IPS-15b (cell line): ENCODE data around the gene PMVK.
A peak's percentile ranks its signal among the peaks of the same experiment; 100 is the strongest.
"Not testable (repeated sequence)": the region's sequence is repeated elsewhere in the genome, so short reads cannot be mapped to it uniquely, and the experiment has no call there.

Experiments
- H3K27me3 ChIP-seq: one replicate; pipeline ENCODE4 v1.6.1; 2013; ENCODE audit warnings: low read length; ENCODE audit not compliant: control insufficient read depth, insufficient read depth
- H3K36me3 ChIP-seq: one replicate; pipeline ENCODE4 v1.6.1; 2013; ENCODE audit warnings: low read length; ENCODE audit not compliant: control insufficient read depth, insufficient read depth
- H3K4me1 ChIP-seq: one replicate; pipeline ENCODE4 v1.6.1; 2013; ENCODE audit warnings: mild to moderate bottlenecking, low read length; ENCODE audit not compliant: control insufficient read depth, insufficient read depth
- H3K4me3 ChIP-seq: one replicate; pipeline ENCODE4 v1.5.1; 2013; ENCODE audit warnings: low read depth, low read length
- H3K9ac ChIP-seq: one replicate; pipeline ENCODE4 v1.6.1; 2013; ENCODE audit warnings: low read depth, mild to moderate bottlenecking, low read length
- H3K9me3 ChIP-seq: one replicate; pipeline ENCODE4 v1.6.1; 2013; ENCODE audit warnings: mild to moderate bottlenecking, low read length; ENCODE audit not compliant: control insufficient read depth, insufficient read depth

The PMVK gene

DNA sequence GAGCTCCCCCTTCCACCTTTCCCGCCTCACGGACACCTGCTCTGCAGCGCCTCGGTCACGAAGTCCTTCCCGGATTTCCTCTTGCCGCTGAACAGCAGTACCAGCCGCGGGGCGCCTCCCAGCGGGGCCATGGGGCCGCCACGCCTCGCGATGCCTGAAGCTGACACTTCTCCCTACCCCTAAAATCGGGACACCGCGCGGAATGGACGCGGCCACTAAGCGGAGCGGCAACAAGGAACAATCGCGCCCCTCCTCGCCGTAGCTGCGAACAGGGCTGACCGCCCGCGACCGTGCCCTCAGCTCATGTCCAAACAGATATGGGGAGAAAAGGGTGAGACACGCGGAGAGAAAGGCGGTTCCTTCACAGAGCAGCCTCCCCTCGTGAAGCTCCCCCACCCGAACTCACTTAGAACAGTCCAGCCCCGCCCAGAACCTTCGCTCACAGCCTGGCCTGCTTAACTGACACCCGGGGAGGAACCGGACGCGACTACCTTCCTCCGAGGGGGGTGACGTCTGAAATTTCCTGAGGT lies at the start of gene PMVK:
PMVK (minus strand) TSS at position 165 of the 530 bp plus-strand sequence; CDS start at position 131, 34 bp downstream.
- Histone ChIP-seq H3K9ac (peak within 1 kb of the TSS; percentile 96), H3K9me3 (no peaks in the 10 kb centered on the region), H3K27me3 (no peaks in the 10 kb centered on the region), H3K36me3 (peaks cover 3% of the 10 kb centered on the region), H3K4me3 (peak within 1 kb of the TSS; percentile 79), H3K4me1 (peaks cover 10% of the 10 kb centered on the region)

DNA sequence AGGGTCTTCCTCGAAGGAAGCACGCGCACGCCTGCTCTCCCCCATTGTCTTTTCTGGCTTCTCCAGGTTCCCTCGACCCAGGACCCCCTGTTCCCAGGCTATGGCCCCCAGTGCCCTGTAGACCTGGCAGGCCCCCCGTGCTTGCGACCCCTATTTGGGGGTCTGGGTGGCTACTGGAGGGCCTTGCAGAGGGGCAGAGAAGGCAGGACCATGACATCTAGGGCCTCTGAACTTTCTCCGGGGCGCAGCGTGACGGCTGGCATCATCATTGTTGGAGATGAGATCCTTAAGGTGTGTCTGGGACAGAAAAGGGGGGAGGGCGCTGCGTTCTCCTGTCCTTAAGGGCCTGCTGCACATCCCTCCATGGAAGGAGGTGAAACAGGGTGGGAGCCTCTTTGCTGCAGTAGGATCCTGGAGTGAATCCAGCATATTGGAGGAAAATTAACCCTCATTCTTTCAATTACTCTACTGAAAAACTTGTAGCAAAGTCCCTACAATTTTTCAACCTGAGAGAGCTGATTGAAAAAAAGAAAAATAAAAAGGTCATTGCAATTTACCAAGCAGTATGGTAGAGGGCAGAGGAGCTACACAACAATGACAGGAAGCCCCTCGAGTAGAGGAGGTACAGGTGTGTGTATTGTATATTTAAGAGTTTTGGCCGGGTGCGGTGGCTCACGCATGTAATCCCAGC lies 47.4 kb upstream of the PMVK start:
- Histone ChIP-seq H3K36me3 (peaks cover 31% of the 10 kb centered on the region), H3K4me3 (peak overlapping the region; percentile 93), H3K27me3 (no peaks in the 10 kb centered on the region), H3K4me1 (peaks cover 3% of the 10 kb centered on the region), H3K9me3 (no peaks in the 10 kb centered on the region), H3K9ac (peak overlapping the region; percentile 91)

DNA sequence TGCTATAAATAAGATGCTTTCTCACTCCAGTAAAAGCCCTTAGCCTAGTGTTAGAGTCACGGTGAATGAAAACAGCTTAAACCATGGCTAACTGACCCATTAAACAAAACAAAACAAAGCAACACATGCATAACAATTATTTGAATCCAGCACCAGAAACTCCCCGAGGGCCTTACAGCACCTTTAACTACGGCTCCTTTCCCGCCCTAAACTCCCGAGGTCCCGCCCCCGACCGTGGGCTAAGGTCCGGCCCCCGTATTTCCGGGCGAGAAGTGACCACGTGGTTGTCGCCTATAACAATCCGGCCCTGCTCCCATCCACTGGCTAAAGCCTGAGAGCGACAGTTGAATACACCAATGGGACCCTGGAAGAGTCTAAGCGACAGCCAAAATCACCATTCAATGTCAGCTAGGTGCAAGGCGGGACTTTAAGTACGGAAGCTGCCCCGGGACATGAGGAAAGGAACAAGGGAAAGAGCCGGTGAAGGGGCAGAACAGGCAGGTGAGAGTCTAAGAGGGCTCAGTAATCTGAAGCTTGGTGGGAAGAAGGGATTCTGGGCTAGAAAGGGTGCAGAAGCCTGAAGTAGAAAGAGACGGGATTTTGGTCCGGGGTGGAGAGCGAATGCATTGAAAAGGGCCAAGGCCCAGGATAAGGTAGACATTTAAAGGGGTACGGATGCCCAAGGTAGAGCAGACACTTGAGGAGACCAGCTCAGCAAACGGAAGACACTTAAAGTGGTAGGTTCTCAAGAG lies 46.6 kb upstream of the PMVK start, which contains the start of gene FLAD1:
FLAD1 (plus strand) TSS at position 448 of the 752 bp plus-strand sequence. CDS start 351 bp downstream, outside the sequence.
- Histone ChIP-seq H3K4me1 (peaks cover 3% of the 10 kb centered on the region), H3K9me3 (no peaks in the 10 kb centered on the region), H3K27me3 (no peaks in the 10 kb centered on the region), H3K4me3 (peak within 1 kb of the TSS; percentile 93), H3K9ac (peak within 1 kb of the TSS; percentile 91), H3K36me3 (peaks cover 25% of the 10 kb centered on the region)

DNA sequence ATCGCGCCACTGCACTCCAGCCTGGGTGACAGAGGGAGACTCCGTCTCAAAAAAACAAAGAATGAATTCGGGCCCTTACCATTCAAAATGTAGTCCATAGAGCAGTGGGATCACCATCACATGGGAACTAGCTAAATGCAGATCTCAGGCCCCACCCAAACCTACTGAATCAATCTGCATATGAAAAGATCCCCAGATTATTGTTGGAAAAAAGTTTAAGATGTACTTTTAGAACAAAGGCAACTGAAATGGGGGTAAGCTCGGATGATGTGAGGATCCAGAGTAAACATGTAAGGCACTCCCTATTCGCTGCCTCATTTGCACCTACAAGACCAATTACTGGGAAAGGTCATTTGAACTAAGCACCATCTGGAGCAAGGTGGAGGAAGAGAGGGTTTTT lies 45.8 kb upstream of the PMVK start:
- Histone ChIP-seq H3K9me3 (no peaks in the 10 kb centered on the region), H3K4me1 (peaks cover 3% of the 10 kb centered on the region), H3K36me3 (peaks cover 21% of the 10 kb centered on the region), H3K9ac (peak overlapping the region; percentile 58), H3K27me3 (no peaks in the 10 kb centered on the region), H3K4me3 (peak overlapping the region; percentile 57)

DNA sequence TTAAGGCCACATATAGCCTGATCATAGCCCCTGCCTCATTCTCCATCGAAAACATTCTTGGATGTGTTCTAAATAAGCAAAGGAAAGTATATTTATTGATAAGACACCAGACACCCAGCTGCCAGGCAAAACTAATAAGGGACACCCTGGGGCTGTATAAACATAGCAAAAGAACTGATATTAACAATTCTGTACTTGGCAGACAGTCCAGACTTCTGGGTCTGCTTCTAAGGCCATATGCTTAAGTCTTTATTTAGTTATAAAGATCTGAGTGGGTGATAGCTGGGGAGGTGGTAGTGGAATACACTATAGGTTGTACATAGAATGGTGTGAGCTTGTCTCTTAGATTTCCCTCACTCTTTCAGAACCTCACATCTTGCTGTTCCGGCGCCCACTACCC lies 41.8 kb upstream of the PMVK start:
- H3K9me3 ChIP-seq, result no peaks in the 10 kb centered on the region
- peaks cover 9% of the 10 kb centered on the region for H3K4me1 ChIP-seq
- no peak overlapping the region for H3K4me3 ChIP-seq
- H3K36me3 ChIP-seq, result peaks cover 15% of the 10 kb centered on the region
- no peaks in the 10 kb centered on the region for H3K27me3 ChIP-seq
- H3K9ac ChIP-seq, result no peak overlapping the region

DNA sequence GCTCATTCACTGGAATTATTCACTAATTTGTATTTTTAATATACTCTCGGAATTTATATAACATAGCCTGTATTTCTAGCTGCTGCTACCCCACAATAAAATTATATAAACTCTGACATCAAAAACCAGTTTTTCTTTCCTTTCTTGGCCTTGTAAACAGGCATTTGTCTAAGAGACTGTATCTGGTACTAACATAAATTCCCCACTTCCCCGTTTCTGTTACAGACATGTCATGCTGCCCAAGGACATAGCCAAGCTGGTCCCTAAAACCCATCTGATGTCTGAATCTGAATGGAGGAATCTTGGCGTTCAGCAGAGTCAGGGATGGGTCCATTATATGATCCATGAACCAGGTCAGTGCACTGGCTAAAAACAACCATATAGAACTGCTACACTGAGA lies 41.2 kb upstream of the PMVK start:
- not testable (repeated sequence) for H3K4me3 ChIP-seq, H3K9me3 ChIP-seq, H3K27me3 ChIP-seq, H3K9ac ChIP-seq, H3K4me1 ChIP-seq
- peaks cover 15% of the 10 kb centered on the region for H3K36me3 ChIP-seq

DNA sequence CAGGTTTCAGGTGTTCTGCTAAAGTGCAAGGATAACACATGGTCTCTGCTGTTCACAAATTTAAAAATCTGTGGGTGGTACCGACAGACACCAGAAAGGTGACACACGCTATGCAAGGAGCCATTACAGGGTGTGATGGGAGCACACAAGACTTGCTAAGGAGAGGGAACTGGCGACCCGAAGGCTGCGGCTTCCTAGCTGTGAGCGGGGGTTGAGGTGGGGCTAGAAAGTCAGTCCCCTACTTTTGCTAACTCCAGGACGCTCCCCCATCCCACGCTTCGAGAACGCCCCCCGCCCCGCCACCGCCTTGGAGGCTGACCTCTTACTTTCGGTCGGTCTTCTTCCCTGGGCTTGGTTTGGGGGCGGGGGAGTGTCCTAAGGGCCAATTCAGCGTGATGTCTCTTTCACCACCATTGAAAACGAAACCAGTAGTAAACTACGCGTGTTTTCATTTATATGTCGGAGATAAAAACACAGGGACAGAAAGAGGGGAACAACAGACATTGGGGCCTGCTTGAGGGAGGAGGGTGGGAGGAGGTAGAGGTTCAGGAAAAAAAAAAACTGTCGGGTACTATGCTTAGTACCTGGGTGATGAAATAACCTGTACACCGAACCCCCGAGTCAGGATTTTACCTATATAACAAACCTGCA lies 39.0 kb upstream of the PMVK start:
- Histone ChIP-seq H3K9ac (peak overlapping the region; percentile 78), H3K4me3 (peak overlapping the region; percentile 78), H3K4me1 (peaks cover 13% of the 10 kb centered on the region), H3K9me3 (no peaks in the 10 kb centered on the region), H3K36me3 (peaks cover 11% of the 10 kb centered on the region), H3K27me3 (no peaks in the 10 kb centered on the region)

DNA sequence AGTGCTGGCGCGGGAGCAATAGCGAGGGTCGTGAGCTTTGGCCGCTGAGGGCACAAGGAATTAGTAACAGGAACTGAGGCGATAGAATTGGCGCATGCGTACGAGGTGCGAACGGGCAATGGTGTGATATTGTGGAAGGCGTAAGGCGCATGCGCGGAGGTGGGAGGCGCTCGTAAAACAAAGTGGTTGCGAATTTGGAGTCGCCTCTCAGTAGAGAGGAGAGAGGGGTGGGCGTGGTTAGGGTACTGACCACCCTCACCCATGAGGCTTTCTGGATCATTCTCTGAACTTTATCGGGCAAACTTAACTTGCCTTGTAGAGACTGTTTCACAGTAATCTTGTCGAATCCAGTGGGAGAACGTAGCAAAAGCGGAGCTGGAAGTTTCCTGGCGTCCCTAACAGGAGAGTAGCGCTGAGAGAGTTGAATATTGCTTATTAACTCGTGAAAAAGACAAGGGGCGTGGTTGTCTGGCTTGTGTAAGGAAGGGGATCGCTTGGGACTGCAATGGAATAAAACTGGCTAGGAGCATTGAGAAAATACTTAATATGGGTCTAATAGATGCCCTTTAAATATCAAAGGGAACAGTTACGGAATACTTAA lies 38.4 kb upstream of the PMVK start:
- Histone ChIP-seq H3K4me1 (peaks cover 13% of the 10 kb centered on the region), H3K27me3 (no peaks in the 10 kb centered on the region)

DNA sequence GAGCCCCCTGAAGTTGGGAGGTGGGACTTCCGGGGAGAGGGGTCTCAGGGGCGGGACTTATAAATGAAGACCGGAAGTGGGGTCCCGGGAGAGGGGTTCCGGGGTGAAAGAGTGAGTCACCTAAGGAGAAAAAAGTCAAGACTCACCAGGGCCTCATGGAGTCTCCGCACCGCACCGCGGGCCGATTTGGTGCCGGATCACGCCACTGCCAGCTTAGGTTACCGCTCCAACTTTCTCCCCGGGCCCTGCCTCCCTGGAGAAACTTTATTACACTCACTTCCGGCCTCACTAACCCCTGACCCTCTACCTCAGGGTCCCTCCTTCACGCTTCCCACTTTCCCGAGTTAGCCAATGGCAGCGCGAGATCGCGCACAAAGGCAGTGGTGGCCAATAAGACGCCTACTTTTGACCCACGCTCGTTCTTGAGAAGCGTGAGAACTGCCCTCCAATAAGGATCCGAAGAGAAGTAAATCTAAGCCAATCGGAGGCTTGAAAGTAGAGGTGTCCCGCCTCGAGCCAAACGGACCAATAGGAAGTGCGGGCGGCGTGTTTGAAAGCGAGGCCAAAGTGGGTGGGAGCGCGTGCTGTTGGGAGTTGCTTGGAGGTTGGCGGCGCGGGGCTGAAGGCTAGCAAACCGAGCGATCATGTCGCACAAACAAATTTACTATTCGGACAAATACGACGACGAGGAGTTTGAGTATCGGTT lies 37.7 kb upstream of the PMVK start, which contains the start of gene CKS1B:
CKS1B (plus strand) TSS at position 580 of the 706 bp plus-strand sequence; CDS start at position 645, 65 bp downstream.
- Histone ChIP-seq H3K4me3 (peak within 1 kb of the TSS; percentile 78), H3K27me3 (no peaks in the 10 kb centered on the region), H3K36me3 (peaks cover 6% of the 10 kb centered on the region), H3K9ac (peak within 1 kb of the TSS; percentile 90), H3K4me1 (peaks cover 13% of the 10 kb centered on the region), H3K9me3 (no peaks in the 10 kb centered on the region)

More for the DNA sequence above, 38.4 kb upstream of the PMVK start:
- Histone ChIP-seq H3K36me3 (peaks cover 11% of the 10 kb centered on the region), H3K9me3 (no peaks in the 10 kb centered on the region), H3K4me3 (peak overlapping the region; percentile 78), H3K9ac (peak overlapping the region; percentile 78)

DNA sequence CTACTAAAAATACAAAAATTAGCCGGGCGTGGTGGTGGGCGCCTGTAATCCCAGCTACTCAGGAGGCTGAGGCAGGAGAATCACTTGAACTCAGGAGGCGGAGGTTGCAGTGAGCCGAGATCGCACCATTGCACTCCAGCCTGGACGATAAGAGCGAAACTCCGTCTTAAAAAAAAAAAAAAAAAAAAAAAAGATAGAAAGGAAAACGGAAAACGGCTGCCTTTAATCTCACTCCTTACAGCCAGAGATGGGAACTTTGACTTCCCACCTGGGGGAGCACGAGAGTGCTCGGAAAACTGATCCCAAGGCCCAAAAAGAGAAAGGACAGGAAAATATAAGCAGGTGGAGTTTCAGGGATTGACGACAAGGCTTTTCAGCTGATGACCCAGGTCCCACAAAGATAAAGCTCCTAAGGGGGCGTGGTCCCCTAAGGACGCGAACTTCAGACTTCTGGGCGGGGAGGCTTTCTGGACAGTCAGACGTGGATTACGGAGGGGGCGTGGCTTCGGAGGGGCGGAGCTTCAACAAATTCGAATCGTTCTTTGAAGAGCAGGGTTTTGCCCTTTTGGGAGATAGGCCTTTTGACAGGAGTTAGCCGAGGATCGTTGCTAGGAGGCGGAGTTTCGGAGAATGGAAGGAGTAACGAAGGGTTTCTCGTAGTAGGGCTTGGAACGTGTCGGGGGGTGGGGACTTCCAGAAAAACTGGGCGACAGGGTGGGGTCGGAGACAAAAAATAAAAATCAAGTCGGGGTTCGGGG lies 37.0 kb upstream of the PMVK start:
- peaks cover 6% of the 10 kb centered on the region for H3K36me3 ChIP-seq
- no peaks in the 10 kb centered on the region for H3K27me3 ChIP-seq
- no peaks in the 10 kb centered on the region for H3K9me3 ChIP-seq

More for the DNA sequence above, 37.0 kb upstream of the PMVK start:
- peak overlapping the region; percentile 90 for H3K9ac ChIP-seq
- peak overlapping the region; percentile 78 for H3K4me3 ChIP-seq
- peaks cover 13% of the 10 kb centered on the region for H3K4me1 ChIP-seq
